NT2/D1 (cell line): ENCODE results near the gene ENO1.

Experiments used
- YY1 ChIP-seq: IDR thresholded peaks from 2 replicates; pipeline ENCODE4 v1.6.1; 2011; ENCODE audit not compliant: insufficient read length, insufficient read depth
- ZNF274 ChIP-seq: IDR thresholded peaks from 2 replicates; pipeline ENCODE4 v1.6.1; 2011; ENCODE audit warnings: mild to moderate bottlenecking, low read depth, low read length

DNA sequence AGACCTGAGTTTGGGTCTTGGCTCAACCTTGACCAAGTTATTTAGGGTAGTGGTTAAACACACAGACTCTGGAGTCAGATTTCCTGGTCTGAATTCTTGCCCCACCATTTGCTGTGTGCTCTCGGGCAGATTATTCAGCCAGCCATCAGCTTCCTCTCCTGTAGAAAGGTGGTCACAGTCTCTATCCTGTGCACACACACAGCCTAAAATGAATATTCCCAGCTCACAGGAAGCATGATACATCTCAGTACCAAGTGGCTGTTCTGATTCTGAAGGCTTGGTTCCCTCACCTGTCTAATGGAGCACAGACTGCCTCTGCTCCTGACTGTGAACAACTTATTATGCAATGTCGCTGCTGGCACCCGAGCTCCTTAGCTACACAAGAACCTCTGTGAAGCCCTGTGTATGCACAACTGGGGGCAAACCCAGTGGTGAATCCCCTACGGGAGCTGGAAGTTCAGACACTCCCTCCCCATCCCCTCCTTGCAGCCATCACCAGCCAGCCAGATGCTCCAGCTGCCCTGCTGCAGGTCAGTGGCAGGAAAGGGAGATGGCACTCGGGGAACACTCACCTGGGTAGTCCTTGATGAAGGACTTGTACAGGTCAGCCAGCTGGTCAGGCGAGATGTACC lies 13.7 kb downstream of the ENO1 start:
- TF ChIP-seq ZNF274 (no peak), YY1 (no peak)
